Body of pancreas (tissue), 4 donors: Measurements from ENCODE around the gene RNF10. TPM values are rescaled to one million over a fixed set of nuclear protein-coding genes. Genes with fewer than 3 reads are reported as not detected.

Source experiments
- ATAC-seq: fragments of 150-250 bp; one replicate; pipeline ENCODE4 v1.9.1; 2016
- DNase-seq, 4 donors: peaks; one replicate each; pipeline ENCODE4 v3.0.0-alpha.2; 2019
- H3K27ac ChIP-seq, 4 donors: fragments of 200-600 bp; sonication (generic); 1 replicate in 3 of 4; 2 replicates in 1 of 4; pipeline versions ENCODE4 v1.5.1 to v1.6.1; 2016 to 2019; ENCODE audit warnings: mild to moderate bottlenecking in 1 of 4, mixed read lengths in 1 of 4, moderate library complexity in 1 of 4
- H3K27me3 ChIP-seq, 2 donors: fragments of 200-600 bp; sonication (generic); one replicate each; pipeline ENCODE4 v1.6.0; 2016; ENCODE audit warnings: mild to moderate bottlenecking in 1 of 2
- H3K36me3 ChIP-seq, 2 donors: fragments of 200-600 bp; sonication (generic); replicated peaks in 1 of 2; 2 replicates each; pipeline ENCODE4 v1.5.1; 2016; ENCODE audit warnings: low read depth in 2 of 2; ENCODE audit not compliant: insufficient read depth in 1 of 2
- H3K4me1 ChIP-seq: fragments of 200-600 bp; sonication (generic); one replicate; pipeline ENCODE4 v1.6.0; 2016
- H3K4me3 ChIP-seq, 2 donors: fragments of 200-600 bp; sonication (generic); 1 replicate in 1 of 2; 2 replicates in 1 of 2; pipeline ENCODE4 v1.5.1; 2016 to 2019
- H3K9me3 ChIP-seq, 3 donors: fragments of 200-600 bp; sonication (generic); 1 replicate in 2 of 3; 2 replicates in 1 of 3; pipeline ENCODE4 v1.5.1; 2016
- POLR2A ChIP-seq, 3 donors: fragments of 450-650 bp; IDR thresholded peaks; one replicate each; pipeline ENCODE4 v1.6.1; 2016; ENCODE audit warnings: antibody characterized with exemption in 3 of 3, mild to moderate bottlenecking in 2 of 3
- WGBS, 2 donors: methylation state at CpG; one replicate each; pipeline ENCODE4 v1.1.5; 2017; 5-methylcytosine and 5-hydroxymethylcytosine counted together
- intact Hi-C: fragments of 100-400 bp; cut with DNase I; formaldehyde crosslinking; loops from one replicate; pipeline ENCODE4 v1.15.1; 2023
- total RNA-seq, 2 donors: library from RNA; depleted of rRNA; stranded (reverse); fragments of >200 nt; gene quantifications; one replicate each; pipeline ENCODE4 v1.1.0, GENCODE V29; 2016
- TF ChIP-seq, protein P1 (sequence below), 7 experiments: fragments of 450-650 bp in 4 of 7; fragments of 200-600 bp in 3 of 7; sonication (generic) in 3 of 7; IDR thresholded peaks; one replicate each; pipeline ENCODE4 v1.5.1; 2016 to 2019; ENCODE audit warnings: antibody characterized with exemption in 7 of 7

RNF10 gene
- total RNA-seq, 2 donors from 2014 or later = 62.5 to 124 TPM

DNA sequence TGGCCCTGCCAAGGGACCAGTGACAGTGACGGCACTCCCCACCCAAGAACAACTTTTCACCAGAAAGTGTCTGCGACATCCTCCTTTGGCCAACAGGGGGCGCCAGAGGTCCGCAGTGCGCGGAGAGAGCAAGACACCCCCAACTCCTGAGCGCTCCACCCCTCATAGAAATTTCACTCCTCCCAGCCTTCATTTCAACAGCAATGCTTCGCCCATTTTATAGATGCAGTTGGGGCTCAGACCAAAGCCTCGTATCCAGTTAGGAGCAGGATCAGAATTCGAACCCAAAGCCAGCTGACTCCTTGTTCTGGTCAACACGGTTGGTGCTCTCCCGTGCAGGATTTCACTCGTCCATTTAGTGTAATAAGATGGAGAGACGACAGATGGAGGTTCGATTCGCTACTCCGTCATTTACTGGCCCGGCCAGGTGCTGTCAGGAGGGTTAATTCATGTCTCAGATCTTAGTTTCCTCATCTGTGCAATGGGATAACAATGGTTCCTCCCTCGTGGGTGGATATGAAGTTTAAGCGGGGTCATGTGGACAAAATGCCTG lies 49.4 kb downstream of the RNF10 start:
- Histone ChIP-seq H3K4me1 (peaks cover 38% of the 10 kb centered on the region), H3K9me3 (no peaks in the 10 kb centered on the region), H3K36me3 (peaks cover 0 to 4% of the 10 kb centered on the region in 2 donors), H3K4me3 (no peak overlapping the region), H3K27me3 (no peaks in the 10 kb centered on the region), H3K27ac (no peak overlapping the region)
- ATAC-seq = no peak
- intact Hi-C loops = loop anchor here (10.0 kb wide), 2 partner anchors 141 to 521 kb away; partner anchors contain the start of gene ACADS
- DNase-seq = peak; percentile 64 to 73 (median 70)
- TF ChIP-seq, protein P1, sequence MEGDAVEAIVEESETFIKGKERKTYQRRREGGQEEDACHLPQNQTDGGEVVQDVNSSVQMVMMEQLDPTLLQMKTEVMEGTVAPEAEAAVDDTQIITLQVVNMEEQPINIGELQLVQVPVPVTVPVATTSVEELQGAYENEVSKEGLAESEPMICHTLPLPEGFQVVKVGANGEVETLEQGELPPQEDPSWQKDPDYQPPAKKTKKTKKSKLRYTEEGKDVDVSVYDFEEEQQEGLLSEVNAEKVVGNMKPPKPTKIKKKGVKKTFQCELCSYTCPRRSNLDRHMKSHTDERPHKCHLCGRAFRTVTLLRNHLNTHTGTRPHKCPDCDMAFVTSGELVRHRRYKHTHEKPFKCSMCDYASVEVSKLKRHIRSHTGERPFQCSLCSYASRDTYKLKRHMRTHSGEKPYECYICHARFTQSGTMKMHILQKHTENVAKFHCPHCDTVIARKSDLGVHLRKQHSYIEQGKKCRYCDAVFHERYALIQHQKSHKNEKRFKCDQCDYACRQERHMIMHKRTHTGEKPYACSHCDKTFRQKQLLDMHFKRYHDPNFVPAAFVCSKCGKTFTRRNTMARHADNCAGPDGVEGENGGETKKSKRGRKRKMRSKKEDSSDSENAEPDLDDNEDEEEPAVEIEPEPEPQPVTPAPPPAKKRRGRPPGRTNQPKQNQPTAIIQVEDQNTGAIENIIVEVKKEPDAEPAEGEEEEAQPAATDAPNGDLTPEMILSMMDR (IDR thresholded peaks at IDR 0.05) = peak; percentile 77 to 88 (median 80)
- no peak for TF ChIP-seq POLR2A (IDR thresholded peaks at IDR 0.05)
- 25 to 29% methylated on average over 18 to 20 of the region's 20 CpGs for WGBS, 2 donors

DNA sequence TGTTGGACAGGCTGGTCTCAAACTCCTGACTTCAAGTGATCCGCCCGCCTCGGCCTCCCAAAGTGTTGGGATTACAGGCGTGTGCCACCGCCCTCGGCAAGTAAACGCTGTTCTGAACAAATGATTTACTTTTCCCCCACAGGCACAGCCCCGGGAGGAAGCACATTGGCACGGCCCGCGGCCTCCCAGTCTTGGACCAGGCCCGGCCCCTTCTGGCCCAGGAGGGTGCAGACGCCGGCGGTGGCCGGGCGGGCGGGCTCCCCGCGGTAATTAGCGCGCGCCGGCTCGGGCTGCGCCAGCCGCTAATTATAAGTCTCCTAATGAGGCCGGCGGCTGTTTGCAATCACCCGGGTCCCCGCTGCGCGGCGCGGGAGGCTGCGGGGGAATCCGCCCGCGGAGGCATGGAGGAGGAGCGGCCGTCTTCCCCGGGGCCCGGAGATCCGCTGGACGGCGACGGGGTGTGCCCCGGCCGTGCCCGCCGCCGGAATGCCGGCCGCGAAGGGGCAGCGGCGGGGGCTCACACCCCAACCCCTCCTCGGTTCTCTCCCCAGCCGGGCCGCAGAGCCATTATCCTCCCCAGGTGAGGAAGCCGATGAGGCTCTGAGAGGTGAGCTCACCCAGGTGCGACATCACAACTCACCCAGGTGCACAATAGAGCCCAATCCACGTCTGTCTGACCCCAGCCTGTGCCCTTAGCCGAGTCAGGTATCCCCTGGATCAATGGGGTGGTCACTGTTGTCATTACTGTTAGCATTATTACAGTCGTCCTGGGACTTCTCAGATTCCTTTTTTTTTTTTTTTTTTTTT lies 50.4 kb downstream of the RNF10 start:
- Histone ChIP-seq H3K9me3 (no peaks in the 10 kb centered on the region), H3K27me3 (no peaks in the 10 kb centered on the region), H3K27ac (peak overlapping the region in 2 of 4 donors; percentile 10 to 25), H3K36me3 (no peaks in the 10 kb centered on the region), H3K4me3 (no peak overlapping the region), H3K4me1 (peaks cover 38% of the 10 kb centered on the region)
- intact Hi-C loops = loop anchor here (10.0 kb wide), 2 partner anchors 140 to 520 kb away; partner anchors contain the start of gene ACADS
- ATAC-seq (peak; percentile 19), DNase-seq (peak; percentile 30 to 55 (median 44))
- 2 to 14% methylated on average over 15 to 57 of the region's 65 CpGs for WGBS, 2 donors
- TF ChIP-seq, protein P1 (IDR thresholded peaks at IDR 0.05) = peak in 4 of 7 experiments; percentile 19 to 44 (median 32)
- TF ChIP-seq POLR2A (IDR thresholded peaks at IDR 0.05) = no peak

DNA sequence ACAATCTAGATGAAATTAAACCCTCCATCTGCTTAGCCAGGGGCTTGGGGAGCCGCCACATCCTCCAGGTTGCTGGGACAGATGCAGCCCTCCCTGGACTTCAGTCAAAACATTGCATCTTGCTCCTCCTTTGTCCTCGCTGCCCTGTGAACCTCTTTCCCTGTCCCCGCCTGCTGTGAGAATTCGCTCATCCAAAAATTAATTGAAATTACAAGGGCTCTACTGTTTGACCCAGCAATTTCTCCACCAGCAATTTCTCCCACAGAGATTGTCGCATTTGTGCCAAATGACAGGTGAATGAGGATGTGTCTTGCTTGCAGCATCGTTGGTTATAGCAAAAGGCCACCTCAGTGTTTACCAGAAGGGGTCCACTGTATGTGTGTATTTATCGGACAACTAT lies 52.0 kb downstream of the RNF10 start:
- no peak overlapping the region for H3K4me3 ChIP-seq
- ATAC-seq (no peak), DNase-seq (no peak)
- no peak for TF ChIP-seq POLR2A (IDR thresholded peaks at IDR 0.05)
- TF ChIP-seq, protein P1 (IDR thresholded peaks at IDR 0.05) = no peak
- 68 to 73% methylated on average over 7 of the region's 7 CpGs for WGBS, 2 donors
- no peaks in the 10 kb centered on the region for H3K27me3 ChIP-seq
- no peak overlapping the region for H3K27ac ChIP-seq
- H3K9me3 ChIP-seq = no peaks in the 10 kb centered on the region
- no peaks in the 10 kb centered on the region for H3K36me3 ChIP-seq
- H3K4me1 ChIP-seq = peaks cover 27% of the 10 kb centered on the region
- intact Hi-C loops = loop anchor here (10.0 kb wide), 2 partner anchors 139 to 519 kb away; partner anchors contain the start of gene ACADS

DNA sequence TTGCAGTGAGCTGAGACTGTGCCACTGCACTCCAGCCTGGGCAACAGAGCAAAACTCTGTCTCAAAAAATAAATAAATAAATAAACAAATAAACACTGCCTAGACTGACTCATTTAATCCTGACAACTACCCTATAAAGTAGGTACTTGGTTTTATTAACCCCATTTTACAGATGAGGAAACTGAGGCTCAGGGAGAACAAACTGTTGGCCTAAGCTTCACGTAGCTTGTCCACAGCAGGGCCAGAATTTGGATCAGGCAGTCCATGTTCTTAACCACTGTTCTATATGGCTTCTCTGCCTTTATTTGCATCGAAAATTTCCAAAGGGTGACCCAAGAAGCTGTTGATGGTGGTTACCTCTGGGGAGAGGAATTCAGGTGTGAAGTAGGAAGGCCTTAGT lies 52.7 kb downstream of the RNF10 start:
- DNase-seq (no peak), ATAC-seq (no peak)
- Histone ChIP-seq H3K36me3 (no peaks in the 10 kb centered on the region), H3K27ac (no peak overlapping the region), H3K4me3 (no peak overlapping the region), H3K4me1 (peaks cover 23% of the 10 kb centered on the region), H3K9me3 (no peaks in the 10 kb centered on the region), H3K27me3 (no peaks in the 10 kb centered on the region)
- no peak for TF ChIP-seq POLR2A (IDR thresholded peaks at IDR 0.05)
- TF ChIP-seq, protein P1 (IDR thresholded peaks at IDR 0.05) = no peak
- 82 to 90% methylated on average over 2 of the region's 2 CpGs for WGBS, 2 donors
- intact Hi-C loops = loop anchor here (10.0 kb wide), 2 partner anchors 138 to 518 kb away; partner anchors contain the start of gene ACADS
